NCI-H146 (cell line): ENCODE results near the gene AARS1.
"Not testable (repeated sequence)": the region's sequence is repeated elsewhere in the genome, so short reads cannot be mapped to it uniquely, and the experiment has no call there.

Experiments used
- DNase-seq: peaks from one replicate; lab custom pipeline; 2025; lab: John Stamatoyannopoulos, UW

Gene AARS1

GRCh38 chr16:70224645-70225044 is 64.7 kb downstream of the AARS1 start:
- DNase-seq = not testable (repeated sequence)

GRCh38 chr16:70223971-70224513 is 65.3 kb downstream of the AARS1 start:
- DNase-seq = not testable (repeated sequence)

GRCh38 chr16:70223216-70223615 is 66.1 kb downstream of the AARS1 start:
- DNase-seq = not testable (repeated sequence)

GRCh38 chr16:70222574-70222973 is 66.7 kb downstream of the AARS1 start:
- DNase-seq = not testable (repeated sequence)

GRCh38 chr16:70218586-70218985 is 70.7 kb downstream of the AARS1 start:
- not testable (repeated sequence) for DNase-seq

- DNase-seq = not testable (repeated sequence)
These were observed 82.9 kb downstream of the AARS1 start for GRCh38 chr16:70206382-70206781.

GRCh38 chr16:70204668-70205405 is 84.5 kb downstream of the AARS1 start:
- not testable (repeated sequence) for DNase-seq

- not testable (repeated sequence) for DNase-seq
These were observed 85.3 kb downstream of the AARS1 start for GRCh38 chr16:70204010-70204409.

GRCh38 chr16:70203508-70203907 is 85.8 kb downstream of the AARS1 start:
- DNase-seq = not testable (repeated sequence)
